HG02885 (cell line): Measurements from ENCODE around the gene KCNMA1.
"Not testable (repeated sequence)": the region's sequence is repeated elsewhere in the genome, so short reads cannot be mapped to it uniquely, and the experiment has no call there.

ENCODE experiments used
- ATAC-seq: cut with Tn5 transposase; IDR thresholded peaks from one replicate; pipeline ENCODE4 v1.9.1; 2021; ENCODE audit warnings: mild to moderate bottlenecking; ENCODE audit not compliant: unreplicated experiment, poor library complexity

The KCNMA1 gene

GRCh38 chr10:77541944-77542343 is 95.7 kb downstream of the KCNMA1 start:
- ATAC-seq, result no peak

- no peak for ATAC-seq
These were observed 96.4 kb downstream of the KCNMA1 start for GRCh38 chr10:77541247-77541646.

GRCh38 chr10:77539147-77539935 is 98.3 kb downstream of the KCNMA1 start:
- no peak for ATAC-seq

DNA sequence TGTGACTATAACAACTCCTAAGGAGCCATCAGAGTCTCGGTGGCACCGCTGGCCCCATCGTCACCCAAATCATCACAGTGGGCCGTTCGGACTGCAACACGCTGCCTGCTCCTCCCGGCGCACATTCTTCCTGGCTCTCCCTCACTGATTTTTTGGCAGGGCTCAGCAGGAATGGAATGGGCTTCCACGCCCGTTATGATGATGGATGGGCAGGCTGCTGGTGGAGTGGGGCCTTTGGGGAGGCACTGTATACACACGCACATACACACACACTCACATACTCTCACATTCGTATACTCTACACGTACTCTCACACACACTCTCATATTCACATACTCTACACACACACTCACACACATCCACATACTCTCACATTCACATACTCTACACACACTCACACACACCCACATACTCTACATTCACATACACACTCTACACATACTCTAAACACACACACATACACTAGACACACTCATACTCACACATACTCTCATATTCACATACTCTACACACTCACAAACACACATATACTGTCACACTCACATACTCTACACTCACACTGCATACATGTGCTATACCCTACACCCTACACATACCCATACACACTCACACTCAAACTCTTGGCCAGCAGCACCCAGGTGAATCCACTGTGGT is 99.8 kb downstream of the KCNMA1 start:
- ATAC-seq, result no peak

DNA sequence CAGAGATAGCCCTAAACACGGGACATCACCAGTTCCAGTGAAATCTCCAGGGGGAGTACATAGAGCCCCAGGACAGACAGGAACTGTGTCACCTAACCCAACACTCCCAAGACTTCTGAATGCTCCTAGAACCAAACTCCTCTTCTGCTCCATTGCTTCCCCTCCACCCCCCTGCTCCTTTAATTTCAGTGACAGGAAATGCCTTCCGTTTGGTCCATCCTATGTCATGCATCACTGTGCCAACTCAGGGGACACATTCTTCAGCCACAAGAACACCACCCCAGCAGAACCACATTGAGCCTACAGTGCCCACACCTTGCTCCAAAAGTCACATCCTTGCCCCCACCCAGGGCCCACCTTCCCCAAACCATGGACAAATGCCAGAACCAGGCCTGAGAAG is 100.5 kb downstream of the KCNMA1 start:
- ATAC-seq, result no peak

- ATAC-seq, result no peak
These were observed 103.7 kb downstream of the KCNMA1 start for GRCh38 chr10:77533887-77534278.

DNA sequence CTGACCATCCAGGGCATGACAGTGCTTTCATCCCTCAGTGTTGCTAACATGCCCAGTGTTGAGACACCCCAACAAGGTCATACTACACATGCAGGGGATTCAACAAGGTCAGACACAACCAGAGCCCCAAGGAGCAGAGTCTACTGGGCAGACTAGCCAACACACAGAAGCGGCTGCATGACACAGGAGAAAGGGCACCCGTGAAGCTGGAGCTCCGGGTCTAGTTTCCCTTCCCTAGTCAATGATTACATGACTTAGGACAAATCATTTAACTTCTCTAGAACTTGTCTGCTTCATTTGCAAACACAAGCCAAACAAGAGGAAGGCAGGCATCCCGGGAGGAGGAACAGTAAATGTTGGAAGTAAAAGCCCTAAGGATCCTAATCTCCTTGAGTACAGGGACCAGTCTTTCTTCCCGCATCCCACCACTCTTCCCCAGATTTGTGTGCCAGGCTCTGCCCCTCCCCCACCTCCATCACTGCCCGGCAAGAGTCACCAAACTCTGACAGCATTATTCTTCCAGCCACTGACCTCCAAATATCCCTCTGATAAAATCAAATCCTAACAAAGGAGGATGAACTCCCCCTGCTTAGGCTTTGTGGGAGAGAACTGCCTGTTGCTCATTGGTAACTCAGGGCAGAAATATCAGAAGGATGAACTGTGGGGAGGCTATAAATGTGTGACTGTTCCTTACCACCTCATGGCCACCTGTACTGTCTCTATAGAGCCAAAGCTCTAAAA is 104.3 kb downstream of the KCNMA1 start:
- ATAC-seq, result no peak

DNA sequence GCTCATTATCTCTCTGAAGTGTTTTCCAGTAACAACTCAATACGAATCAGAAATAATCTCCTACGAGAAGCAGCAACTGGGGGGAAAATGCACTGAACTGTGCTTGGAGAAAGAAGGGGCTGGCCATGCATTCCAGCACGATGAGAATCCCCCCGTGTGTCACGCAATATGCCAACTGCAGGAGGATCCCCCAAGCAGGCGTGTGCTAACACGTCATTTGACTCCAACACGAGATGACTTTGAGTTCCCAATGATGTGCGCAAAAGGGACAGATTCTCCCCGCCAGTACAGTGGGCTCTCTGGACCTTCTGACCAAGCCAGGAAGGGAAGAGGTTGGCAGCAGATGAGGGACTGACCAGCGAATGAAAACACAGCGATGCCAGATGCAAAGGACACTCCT is 105.5 kb downstream of the KCNMA1 start:
- ATAC-seq, result no peak

- no peak for ATAC-seq
These were observed 106.1 kb downstream of the KCNMA1 start for GRCh38 chr10:77531441-77532001.

GRCh38 chr10:77530011-77530410 is 107.6 kb downstream of the KCNMA1 start:
- no peak for ATAC-seq

DNA sequence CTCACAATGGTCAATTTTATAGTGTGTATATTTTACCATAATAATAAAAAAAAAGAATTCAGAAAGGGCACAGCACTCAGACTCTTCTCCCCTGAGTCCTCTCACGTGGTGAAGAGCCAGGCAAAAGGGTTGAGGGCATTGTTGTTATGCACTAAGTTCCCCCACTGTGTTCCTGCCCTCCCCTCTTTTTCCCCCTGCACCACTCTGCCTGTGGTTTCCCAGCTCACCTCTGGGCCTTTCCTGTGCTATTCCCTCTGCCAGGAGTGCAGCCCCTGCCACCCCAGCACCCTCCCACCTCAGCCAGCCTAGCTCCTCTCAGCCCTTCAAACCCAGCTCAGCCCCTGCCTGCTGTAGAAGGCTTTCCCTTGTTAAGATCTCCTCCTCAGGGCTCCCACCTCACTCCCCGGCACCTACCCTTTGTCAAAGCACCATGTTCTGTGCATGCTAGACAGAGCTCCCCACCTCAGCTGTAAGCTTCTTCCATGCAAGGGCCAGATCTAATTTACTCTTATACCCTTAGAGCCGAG is 108.5 kb downstream of the KCNMA1 start:
- no peak for ATAC-seq

DNA sequence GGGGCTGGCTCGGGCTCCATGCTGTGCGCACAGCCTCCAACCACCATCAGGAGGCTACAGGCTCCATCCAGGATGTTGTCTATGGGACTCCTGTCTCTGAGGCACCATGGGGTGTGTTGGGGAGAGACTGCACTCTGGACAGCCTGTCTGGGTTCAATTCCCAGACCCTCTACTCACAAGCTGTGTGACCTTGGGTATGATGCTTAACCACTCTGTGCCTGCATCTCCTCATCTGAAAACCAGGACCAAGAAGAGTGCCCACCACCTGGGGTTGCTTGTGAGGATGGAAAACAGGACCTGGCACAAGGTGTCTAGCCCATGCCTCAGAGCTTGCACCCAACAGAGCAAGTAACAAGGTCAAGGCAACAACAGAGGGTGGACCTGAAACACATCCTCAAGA is 109.8 kb downstream of the KCNMA1 start:
- ATAC-seq, result no peak

- no peak for ATAC-seq
These were observed 110.6 kb downstream of the KCNMA1 start for GRCh38 chr10:77526868-77527617.

DNA sequence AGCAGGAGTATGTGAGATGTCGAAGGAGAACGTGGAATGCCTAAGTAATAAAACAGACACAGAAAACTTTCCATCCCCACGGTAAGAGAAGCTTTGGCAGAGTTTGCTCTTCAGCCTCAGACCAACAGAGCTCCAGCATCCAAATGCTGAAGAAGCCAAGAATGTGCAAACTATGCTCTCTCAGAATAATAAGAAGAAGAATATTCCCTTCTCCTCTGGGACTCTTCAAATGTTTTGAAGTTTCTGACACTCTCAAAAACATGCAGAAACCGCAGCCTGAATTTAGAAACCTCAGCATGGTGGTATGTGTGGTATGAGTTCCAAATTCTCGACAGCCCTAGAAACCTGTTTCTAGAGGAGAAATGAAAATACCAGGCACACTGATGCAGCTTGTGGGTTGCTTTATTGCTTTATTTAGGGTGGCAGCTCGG is 113.3 kb downstream of the KCNMA1 start:
- ATAC-seq, result no peak

- no peak for ATAC-seq
These were observed 115.3 kb downstream of the KCNMA1 start for GRCh38 chr10:77522268-77522809.

GRCh38 chr10:77520995-77521394 is 116.6 kb downstream of the KCNMA1 start:
- ATAC-seq, result no peak

GRCh38 chr10:77520290-77520689 is 117.3 kb downstream of the KCNMA1 start:
- ATAC-seq, result no peak

- ATAC-seq, result not testable (repeated sequence)
These were observed 117.8 kb downstream of the KCNMA1 start for GRCh38 chr10:77519791-77520190.

GRCh38 chr10:77518910-77519274 is 118.7 kb downstream of the KCNMA1 start:
- no peak for ATAC-seq
